ENCODE measurements around the gene HSPA1A. TPM values are rescaled to one million over a fixed set of nuclear protein-coding genes. Genes with fewer than 3 reads are reported as not detected.
"Not testable (repeated sequence)": the region's sequence is repeated elsewhere in the genome, so short reads cannot be mapped to it uniquely, and the experiment has no call there.

Gene HSPA1A
- total RNA-seq, 1 experiment from 2014 or later: 20.3 TPM

GRCh38 chr6:31860349-31860748, 45.0 kb downstream of the HSPA1A start:
- Mint-ChIP-seq H3K9me3 (ENCODE audit: unreplicated experiment) (no peaks in the 10 kb centered on the region), H3K27me3 (ENCODE audit: insufficient read depth, unreplicated experiment) (no peaks in the 10 kb centered on the region), H3K27ac (ENCODE audit: low read depth, unreplicated experiment) (no peak overlapping the region), H3K4me3 (ENCODE audit: unreplicated experiment) (no peak overlapping the region), H3K4me1 (ENCODE audit: insufficient read depth, unreplicated experiment) (peaks cover 10% of the 10 kb centered on the region), H3K36me3 (ENCODE audit: insufficient read depth, unreplicated experiment) (peaks cover 40% of the 10 kb centered on the region)
- intact Hi-C loops (cut with micrococcal nuclease): no loop called here
- no peak for TF ChIP-seq CTCF (IDR thresholded peaks at IDR 0.05; ENCODE audit: unreplicated experiment)
- no peak for DNase-seq (ENCODE audit: unreplicated experiment)
- BruUV-seq (replicated peaks): no TSS peak
- CTCF ChIA-PET: no interaction called here
- POLR2A ChIA-PET: interaction anchor here (0.5 to 0.7 kb wide), 2 partner anchors 20 to 157 kb away, joined by 3 read pairs; partner anchors contain the start of gene ABHD16A

GRCh38 chr6:31861150-31861549, 45.8 kb downstream of the HSPA1A start:
- Mint-ChIP-seq H3K27ac (ENCODE audit: low read depth, unreplicated experiment) (no peak overlapping the region), H3K27me3 (ENCODE audit: insufficient read depth, unreplicated experiment) (no peaks in the 10 kb centered on the region), H3K4me1 (ENCODE audit: insufficient read depth, unreplicated experiment) (peaks cover 10% of the 10 kb centered on the region), H3K36me3 (ENCODE audit: insufficient read depth, unreplicated experiment) (peaks cover 40% of the 10 kb centered on the region), H3K4me3 (ENCODE audit: unreplicated experiment) (no peak overlapping the region), H3K9me3 (ENCODE audit: unreplicated experiment) (no peaks in the 10 kb centered on the region)
- BruUV-seq (replicated peaks): no TSS peak
- ChIA-PET CTCF (no interaction called here), POLR2A (interaction anchor here (0.7 kb wide), 1 partner anchor 158 kb away, joined by 3 read pairs; the partner anchor contains the start of gene ABHD16A)
- TF ChIP-seq CTCF (IDR thresholded peaks at IDR 0.05; ENCODE audit: unreplicated experiment): no peak
- DNase-seq (ENCODE audit: unreplicated experiment): no peak
- intact Hi-C loops (cut with micrococcal nuclease): no loop called here

GRCh38 chr6:31861919-31862343, 46.6 kb downstream of the HSPA1A start:
- no peak for TF ChIP-seq CTCF (IDR thresholded peaks at IDR 0.05; ENCODE audit: unreplicated experiment)
- intact Hi-C loops (cut with micrococcal nuclease): loop anchor here (2.0 kb wide), 1 partner anchor 47 kb away; the partner anchor contains the start of genes HSPA1A and HSPA1L
- peak overlapping the region; percentile 89 for H3K4me3 Mint-ChIP-seq (ENCODE audit: unreplicated experiment)
- H3K4me1 Mint-ChIP-seq (ENCODE audit: insufficient read depth, unreplicated experiment): peaks cover 10% of the 10 kb centered on the region
- peak overlapping the region; percentile 66 for H3K27ac Mint-ChIP-seq (ENCODE audit: low read depth, unreplicated experiment)
- H3K27me3 Mint-ChIP-seq (ENCODE audit: insufficient read depth, unreplicated experiment): no peaks in the 10 kb centered on the region
- no peaks in the 10 kb centered on the region for H3K9me3 Mint-ChIP-seq (ENCODE audit: unreplicated experiment)
- ChIA-PET POLR2A (interaction anchor here (0.6 to 2.4 kb wide), 13 partner anchors 12 to 1079 kb away, joined by 3 to 32 read pairs (median 5); partner anchors contain the start of genes HSPA1B, LY6G6C and VARS1), CTCF (interaction anchor here (0.6 kb wide), 1 partner anchor 23 kb away, joined by 3 read pairs; no protein-coding TSS in a partner anchor)
- peaks cover 38% of the 10 kb centered on the region for H3K36me3 Mint-ChIP-seq (ENCODE audit: insufficient read depth, unreplicated experiment)
- no TSS peak for BruUV-seq (replicated peaks)
- no peak for DNase-seq (ENCODE audit: unreplicated experiment)

- ChIA-PET POLR2A (interaction anchor here (0.6 to 2.4 kb wide), 37 partner anchors 12 to 1078 kb away, joined by 3 to 32 read pairs (median 5); partner anchors contain the start of genes ATF6B, BAG6, CFB and CSNK2B), CTCF (interaction anchor here (0.5 to 0.9 kb wide), 7 partner anchors 23 to 792 kb away, joined by 3 to 4 read pairs (median 3); partner anchors contain the start of gene LY6G5C)
- Mint-ChIP-seq H3K27ac (ENCODE audit: low read depth, unreplicated experiment) (peak within 1 kb of the TSS; percentile 66), H3K36me3 (ENCODE audit: insufficient read depth, unreplicated experiment) (peaks cover 31% of the 10 kb centered on the region), H3K9me3 (ENCODE audit: unreplicated experiment) (no peaks in the 10 kb centered on the region), H3K4me1 (ENCODE audit: insufficient read depth, unreplicated experiment) (peaks cover 10% of the 10 kb centered on the region), H3K4me3 (ENCODE audit: unreplicated experiment) (peak within 1 kb of the TSS; percentile 89), H3K27me3 (ENCODE audit: insufficient read depth, unreplicated experiment) (no peaks in the 10 kb centered on the region)
- intact Hi-C loops (cut with micrococcal nuclease): loop anchor here (1.0 to 2.0 kb wide), 4 partner anchors 28 to 182 kb away; partner anchors contain the start of genes HSPA1A and HSPA1L
- DNase-seq (ENCODE audit: unreplicated experiment): peak; percentile 100
- TSS peak; percentile 57 for BruUV-seq (replicated peaks)
- no peak for TF ChIP-seq CTCF (IDR thresholded peaks at IDR 0.05; ENCODE audit: unreplicated experiment)
Measured at GRCh38 chr6:31862344-31863235, 47.2 kb downstream of the HSPA1A start, which contains the start of gene NEU1. TSS of gene NEU1 (minus strand) at chr6:31862821. CDS start at chr6:31862776, 45 bp downstream.

GRCh38 chr6:31864123-31864562, 48.8 kb downstream of the HSPA1A start:
- Mint-ChIP-seq H3K27ac (ENCODE audit: low read depth, unreplicated experiment) (peak overlapping the region; percentile 66), H3K36me3 (ENCODE audit: insufficient read depth, unreplicated experiment) (peaks cover 16% of the 10 kb centered on the region), H3K4me3 (ENCODE audit: unreplicated experiment) (peak overlapping the region; percentile 89)
- DNase-seq (ENCODE audit: unreplicated experiment); H3K27me3 Mint-ChIP-seq (ENCODE audit: insufficient read depth, unreplicated experiment); intact Hi-C loops (cut with micrococcal nuclease); BruUV-seq (replicated peaks); H3K9me3 Mint-ChIP-seq (ENCODE audit: unreplicated experiment); H3K4me1 Mint-ChIP-seq (ENCODE audit: insufficient read depth, unreplicated experiment): not testable (repeated sequence)
- ChIA-PET POLR2A (interaction anchor here (0.6 to 2.4 kb wide), 14 partner anchors 9 to 1107 kb away, joined by 3 to 32 read pairs (median 8); partner anchors contain the start of genes BAG6, CLIC1, CSNK2B and DXO), CTCF (interaction anchor here (0.6 to 1.2 kb wide), 9 partner anchors 20 to 316 kb away, joined by 3 to 5 read pairs (median 3); partner anchors contain the start of genes LSM2 and NFKBIL1)

Data from MCF 10A (cell line).